GM13977 (cell line): ENCODE results near the gene FSTL4.

ENCODE experiments used
- DNase-seq: peaks from one replicate; pipeline ENCODE4 v3.0.0; 2012; ENCODE audit warnings: low spot score
- in situ Hi-C: fragments of 300-500 bp; cut with MboI; formaldehyde crosslinking; loops from one replicate; pipeline ENCODE4 v1.12.0; 2022; ENCODE audit warnings: low sequenced_read_pairs, low pct_unique_long_range_greater_than_20kb, mixed read lengths, inconsistent platforms; ENCODE audit not compliant: unreplicated experiment
- TF ChIP-seq, protein P1 (sequence below): IDR thresholded peaks from 2 replicates; pipeline ENCODE4 v1.5.1; 2012; ENCODE audit warnings: mild to moderate bottlenecking, control low read depth; ENCODE audit not compliant: insufficient read depth; ENCODE audit errors: extremely low read depth, missing control alignments

FSTL4 gene

DNA sequence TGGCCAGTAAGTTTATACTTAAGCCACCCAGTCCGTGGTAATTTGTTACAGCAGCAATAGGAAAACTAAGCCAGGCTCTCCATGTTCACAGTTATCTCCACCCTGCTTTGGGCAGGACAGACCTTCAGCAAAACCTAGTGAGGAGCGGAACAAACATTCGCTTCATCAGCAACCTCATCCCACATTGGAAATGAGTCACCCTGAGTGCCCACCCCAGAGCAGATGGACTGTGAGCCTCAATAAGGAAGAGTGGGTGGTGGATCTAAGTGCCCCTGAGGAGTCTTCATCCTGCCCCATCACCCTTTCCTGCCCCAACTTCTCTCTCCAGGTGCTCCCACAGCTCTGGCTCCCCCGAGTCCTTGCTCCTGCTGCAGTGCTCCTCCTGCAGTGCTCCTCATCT is 78.8 kb downstream of the FSTL4 start:
- no peak for DNase-seq
- in situ Hi-C loops = no loop called here
- TF ChIP-seq, protein P1, sequence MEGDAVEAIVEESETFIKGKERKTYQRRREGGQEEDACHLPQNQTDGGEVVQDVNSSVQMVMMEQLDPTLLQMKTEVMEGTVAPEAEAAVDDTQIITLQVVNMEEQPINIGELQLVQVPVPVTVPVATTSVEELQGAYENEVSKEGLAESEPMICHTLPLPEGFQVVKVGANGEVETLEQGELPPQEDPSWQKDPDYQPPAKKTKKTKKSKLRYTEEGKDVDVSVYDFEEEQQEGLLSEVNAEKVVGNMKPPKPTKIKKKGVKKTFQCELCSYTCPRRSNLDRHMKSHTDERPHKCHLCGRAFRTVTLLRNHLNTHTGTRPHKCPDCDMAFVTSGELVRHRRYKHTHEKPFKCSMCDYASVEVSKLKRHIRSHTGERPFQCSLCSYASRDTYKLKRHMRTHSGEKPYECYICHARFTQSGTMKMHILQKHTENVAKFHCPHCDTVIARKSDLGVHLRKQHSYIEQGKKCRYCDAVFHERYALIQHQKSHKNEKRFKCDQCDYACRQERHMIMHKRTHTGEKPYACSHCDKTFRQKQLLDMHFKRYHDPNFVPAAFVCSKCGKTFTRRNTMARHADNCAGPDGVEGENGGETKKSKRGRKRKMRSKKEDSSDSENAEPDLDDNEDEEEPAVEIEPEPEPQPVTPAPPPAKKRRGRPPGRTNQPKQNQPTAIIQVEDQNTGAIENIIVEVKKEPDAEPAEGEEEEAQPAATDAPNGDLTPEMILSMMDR = no peak

DNA sequence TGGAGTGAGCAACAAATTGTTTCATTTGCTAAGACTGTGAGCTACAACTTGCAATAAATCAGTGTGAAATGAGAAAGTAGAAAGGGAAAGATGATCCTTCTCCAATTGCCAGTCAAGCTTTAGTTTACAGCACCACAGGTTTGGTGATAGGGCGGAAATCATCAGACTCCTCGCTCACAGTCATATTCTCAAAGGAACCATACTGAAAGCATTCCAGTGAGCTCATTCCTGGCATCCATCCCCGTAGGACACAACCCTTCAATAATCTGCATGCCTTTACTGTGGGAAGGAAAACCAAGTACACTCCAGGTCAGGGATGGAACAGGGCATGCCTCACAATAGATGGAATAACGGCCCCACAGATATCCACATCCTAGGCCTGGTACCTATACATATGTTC is 80.7 kb downstream of the FSTL4 start:
- DNase-seq = no peak
- in situ Hi-C loops = no loop called here
- TF ChIP-seq, protein P1 = no peak

DNA sequence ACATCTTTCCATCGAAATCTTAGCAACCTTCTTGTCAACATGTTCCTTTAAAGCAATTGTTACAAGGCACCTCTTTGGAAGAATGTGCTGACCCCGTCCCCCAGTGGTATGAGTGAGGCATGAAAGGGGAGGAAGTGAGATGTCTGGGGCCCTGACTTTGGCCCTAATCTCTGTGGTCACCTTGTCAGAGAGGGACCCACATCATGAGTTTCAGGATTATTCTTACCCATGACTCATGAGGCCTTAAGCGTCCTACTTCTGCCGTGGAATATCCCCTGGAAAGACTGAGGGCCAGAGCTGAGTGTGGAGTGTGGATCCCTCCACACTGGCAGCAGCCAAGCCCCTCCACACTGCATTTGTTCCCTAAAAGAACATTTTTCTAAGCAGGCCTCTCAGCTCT is 81.2 kb downstream of the FSTL4 start:
- peak; percentile 60 for DNase-seq
- in situ Hi-C loops = no loop called here
- TF ChIP-seq, protein P1 = peak; percentile 39

DNA sequence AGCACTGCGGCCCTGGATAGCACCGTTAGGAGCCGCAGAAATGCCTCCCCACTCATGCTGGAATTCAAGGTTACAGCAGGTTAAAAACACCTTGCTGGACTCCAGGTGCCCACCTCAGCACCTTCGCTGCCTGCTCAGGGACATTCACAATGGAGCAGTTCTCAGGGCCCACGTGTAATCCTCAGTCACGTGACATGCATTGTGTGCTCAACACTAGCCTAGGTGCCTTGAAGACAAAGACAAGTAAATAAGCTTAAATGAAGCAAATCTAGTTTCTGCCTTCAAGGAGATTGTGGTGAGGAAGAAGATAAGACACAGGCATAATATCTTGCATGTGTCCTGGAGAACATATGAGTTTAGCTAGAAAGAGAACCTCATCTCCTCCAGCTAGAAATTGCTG is 82.1 kb downstream of the FSTL4 start:
- no peak for DNase-seq
- TF ChIP-seq, protein P1 = no peak
- in situ Hi-C loops = no loop called here

DNA sequence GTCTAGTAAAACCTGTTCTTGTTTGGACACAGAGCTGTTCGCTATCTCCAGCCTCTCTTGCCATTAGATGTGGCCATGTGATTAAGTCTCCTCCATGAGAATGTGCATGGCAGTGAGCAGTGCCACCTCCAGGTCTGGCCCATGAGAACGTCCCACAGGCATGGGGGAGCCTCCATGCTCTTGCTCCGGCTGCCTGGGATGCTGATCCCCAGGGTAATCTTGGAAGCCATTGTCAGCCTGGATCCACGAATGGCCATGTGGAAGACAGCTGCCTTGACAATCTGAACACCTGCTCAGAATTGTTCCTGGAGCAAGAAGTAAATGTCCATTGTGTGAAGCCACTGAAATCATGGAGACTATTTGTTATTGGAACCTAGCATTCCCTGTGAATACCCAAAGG is 83.5 kb downstream of the FSTL4 start:
- no peak for DNase-seq
- in situ Hi-C loops = no loop called here
- TF ChIP-seq, protein P1 = no peak

DNA sequence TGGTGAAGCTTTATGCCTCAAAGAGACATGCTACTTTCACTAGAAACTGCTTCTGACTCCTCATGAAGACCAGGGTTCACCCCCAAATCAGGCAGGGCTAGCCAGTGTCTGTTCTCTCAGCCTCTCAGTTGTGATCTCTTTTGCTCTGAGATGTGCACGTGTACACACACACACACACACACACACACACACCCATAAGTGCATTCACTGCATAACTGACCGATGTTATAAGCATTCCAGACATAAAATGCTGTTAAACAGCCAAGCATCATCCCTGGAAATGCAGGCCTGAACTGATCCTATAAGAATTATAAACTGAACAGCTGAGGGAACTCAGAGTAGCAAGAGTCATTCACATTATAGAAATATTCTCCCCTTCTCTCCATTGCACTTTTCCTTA is 85.0 kb downstream of the FSTL4 start:
- in situ Hi-C loops = no loop called here
- TF ChIP-seq, protein P1 = no peak
- DNase-seq = no peak

DNA sequence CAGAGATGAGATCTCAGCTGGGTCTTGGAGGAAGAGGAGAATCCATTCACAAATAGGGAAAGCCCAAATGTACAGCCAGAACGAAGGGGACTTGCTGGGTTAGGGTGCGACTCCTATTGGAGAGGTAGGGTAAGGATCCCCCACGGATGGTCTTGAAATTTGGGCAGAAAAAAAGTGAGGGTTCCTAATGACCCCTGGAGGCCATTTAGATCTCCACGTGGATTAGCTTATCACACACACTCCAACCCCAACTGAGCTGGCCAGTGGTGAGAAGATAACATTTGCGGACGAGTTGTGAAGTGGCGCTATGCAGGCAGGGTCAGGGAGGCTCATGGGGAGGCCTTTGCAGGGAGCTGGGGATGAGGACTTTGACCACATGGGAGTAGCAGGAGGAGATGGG is 86.0 kb downstream of the FSTL4 start:
- TF ChIP-seq, protein P1 = no peak
- in situ Hi-C loops = no loop called here
- no peak for DNase-seq
